AML-193 (cell line): ENCODE measurements around the gene IL22RA2.
"Not testable (repeated sequence)": the region's sequence is repeated elsewhere in the genome, so short reads cannot be mapped to it uniquely, and the experiment has no call there.

Source experiments
- DNase-seq, 2 experiments: peaks; one replicate each; lab custom pipeline; 2025; lab: John Stamatoyannopoulos, UW

IL22RA2 gene, protein sequence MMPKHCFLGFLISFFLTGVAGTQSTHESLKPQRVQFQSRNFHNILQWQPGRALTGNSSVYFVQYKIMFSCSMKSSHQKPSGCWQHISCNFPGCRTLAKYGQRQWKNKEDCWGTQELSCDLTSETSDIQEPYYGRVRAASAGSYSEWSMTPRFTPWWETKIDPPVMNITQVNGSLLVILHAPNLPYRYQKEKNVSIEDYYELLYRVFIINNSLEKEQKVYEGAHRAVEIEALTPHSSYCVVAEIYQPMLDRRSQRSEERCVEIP

DNA sequence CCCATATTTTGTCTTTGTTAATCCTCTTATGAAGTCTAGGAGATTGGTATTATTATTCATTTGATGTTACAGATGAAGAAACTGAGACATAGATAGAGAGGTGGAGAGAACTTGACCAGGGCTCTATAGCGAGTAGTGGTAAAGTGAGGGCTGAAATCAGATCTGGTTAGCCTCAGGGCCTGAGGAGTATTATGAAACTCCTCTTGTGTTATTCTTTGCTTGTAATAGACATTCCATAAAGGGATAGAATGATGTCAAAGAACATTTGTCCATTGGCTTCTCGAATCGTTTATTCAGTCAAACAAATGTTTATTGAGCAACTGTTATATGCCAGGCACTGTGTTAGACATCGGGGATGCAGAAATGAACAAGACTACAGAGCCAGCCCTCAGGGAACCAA lies at the start of gene IL22RA2:
Gene IL22RA2, minus strand, starts transcription at position 144 of the 400 bp plus-strand sequence. CDS start 11,895 bp downstream, outside the sequence.
- DNase-seq = no peak

DNA sequence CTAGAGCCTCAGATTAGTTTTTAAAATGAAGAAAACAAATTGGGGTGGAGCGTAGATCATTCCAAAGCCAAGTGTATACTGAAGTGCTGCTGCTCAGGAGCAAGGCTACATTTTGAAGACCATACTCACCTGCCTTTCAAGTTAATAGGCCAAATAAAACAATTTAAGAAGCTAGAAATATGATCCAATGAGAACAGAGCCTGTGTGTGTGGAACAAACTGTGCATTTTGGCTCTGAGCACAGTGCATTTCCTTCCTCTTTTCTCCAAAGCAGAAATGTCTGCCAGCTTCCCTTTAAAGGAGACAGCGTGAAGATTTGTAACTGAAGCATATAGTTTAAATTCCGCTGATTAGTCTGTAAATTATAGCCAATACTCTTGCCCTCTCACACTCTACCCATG lies 48.9 kb upstream of the IL22RA2 start:
- DNase-seq = peak; percentile 94 to 98

DNA sequence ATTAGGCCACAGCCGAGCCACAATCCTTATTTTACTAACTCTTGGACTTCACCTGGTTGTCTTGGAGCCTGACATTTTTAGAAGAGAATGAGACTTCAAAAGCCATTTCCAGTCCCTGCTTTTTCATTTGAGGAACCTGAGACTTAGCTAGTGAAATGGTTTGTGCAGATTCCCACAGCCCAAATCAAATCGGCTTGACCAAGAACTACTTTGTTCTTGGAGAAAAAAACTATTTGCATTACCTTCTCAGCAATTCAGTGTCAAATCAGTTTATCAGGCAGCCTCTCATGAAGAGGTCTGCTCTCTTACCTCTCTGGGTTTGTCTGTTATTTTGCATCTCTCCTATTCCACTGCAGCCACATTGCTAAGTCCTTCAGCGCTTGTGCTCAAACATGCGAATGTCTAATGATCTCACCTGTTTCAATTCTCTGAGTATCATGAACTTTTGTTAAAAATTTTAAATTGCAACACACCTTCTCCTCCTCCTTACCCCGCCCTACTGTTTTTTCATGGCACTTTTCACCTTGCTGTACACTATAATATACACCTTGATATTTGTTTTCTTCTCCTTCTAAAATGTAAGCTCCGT lies 46.3 kb upstream of the IL22RA2 start:
- DNase-seq = no peak

DNA sequence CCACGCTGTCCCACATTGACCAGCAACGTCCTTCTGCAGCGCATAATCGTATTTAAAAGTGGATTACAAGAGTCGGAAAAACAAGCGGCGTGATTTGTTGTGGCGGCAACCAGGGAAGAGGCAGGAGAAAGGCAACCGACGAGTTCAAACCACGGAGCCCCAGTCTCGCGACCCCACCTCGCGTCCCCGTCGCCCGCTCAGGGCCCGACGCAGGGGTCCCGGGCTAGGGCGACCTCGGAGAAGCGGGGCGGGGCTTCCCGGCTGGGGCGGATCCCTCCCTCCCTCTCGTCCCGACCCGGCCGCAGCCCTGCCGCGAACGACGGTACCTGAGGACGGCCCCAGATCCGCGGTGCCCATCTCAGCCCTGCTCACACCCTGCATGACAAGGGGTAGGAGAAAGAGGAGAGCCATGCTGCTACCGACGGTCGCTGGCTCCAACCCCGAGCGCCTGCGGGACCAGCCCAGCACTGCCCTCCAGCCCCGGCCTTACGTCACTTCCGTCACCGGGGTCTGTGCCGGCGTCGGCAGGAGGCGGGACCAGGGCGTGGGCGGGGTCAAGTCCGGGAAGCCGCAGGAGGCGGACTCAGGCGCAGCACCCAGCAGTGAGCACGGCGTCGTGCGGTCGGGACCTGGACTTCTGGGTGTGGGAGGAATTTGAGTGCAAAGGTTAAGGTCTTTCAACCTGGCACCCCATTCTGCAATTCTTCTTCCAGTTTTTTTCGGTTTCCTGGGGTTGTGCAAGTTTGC lies 45.6 kb upstream of the IL22RA2 start, which contains the start of gene IFNGR1:
Gene IFNGR1, minus strand, starts transcription at position 469 of the 747 bp plus-strand sequence. Its CDS starts 58 bp downstream, at position 411.
- DNase-seq = peak; percentile 97

DNA sequence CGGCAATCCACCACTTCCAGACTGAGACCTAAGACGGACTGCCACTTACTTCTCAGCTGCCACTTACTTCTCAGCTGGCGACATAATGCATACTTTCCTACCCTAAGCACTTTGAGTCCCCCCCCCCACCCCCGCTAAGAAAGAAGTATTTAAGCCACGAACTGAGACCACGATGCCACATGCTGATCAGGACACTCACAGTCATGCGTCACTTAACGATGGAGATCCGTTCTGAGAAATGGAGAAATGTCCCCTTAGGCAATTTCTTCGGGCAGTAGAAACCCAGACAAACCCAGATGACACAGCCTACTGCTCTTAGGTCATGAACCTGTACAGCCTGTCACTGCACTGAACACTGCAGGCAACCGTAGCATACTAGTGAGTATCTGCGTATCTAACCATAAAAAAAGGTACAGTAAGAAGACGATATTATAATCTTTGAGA lies 45.1 kb upstream of the IL22RA2 start:
- peak; percentile 88 to 91 for DNase-seq

DNA sequence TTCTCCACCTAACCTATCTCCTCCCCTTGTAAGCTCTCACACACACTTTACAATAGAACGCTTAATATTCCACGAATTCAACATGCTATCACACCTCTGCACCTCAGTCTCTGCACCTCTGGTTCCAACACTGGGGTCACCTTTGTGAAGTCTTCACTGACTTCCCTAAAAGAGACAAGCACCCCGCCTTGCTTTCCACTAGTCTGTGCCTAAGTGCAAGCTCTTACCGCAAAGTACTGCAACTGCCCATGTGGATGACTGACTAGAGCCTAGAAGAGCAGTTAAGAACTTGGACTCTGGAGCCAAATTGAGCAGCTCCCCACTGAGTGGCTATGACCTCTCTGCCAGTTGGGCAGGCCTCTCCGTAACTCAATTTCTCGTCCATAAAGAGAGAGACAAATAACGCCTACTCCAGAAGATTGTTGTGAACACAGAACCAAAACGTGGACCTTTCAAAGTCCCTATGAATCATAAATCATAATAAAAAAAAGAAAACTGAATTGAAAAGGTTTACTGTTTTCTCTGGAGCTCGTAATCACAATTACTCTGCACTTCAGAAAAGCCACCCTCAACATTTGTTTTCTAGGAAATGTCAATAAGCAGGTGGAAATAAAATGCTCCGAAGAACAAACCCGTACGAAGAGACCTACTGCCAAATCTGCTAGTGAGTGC lies 44.5 kb upstream of the IL22RA2 start:
- peak; percentile 96 to 98 for DNase-seq

DNA sequence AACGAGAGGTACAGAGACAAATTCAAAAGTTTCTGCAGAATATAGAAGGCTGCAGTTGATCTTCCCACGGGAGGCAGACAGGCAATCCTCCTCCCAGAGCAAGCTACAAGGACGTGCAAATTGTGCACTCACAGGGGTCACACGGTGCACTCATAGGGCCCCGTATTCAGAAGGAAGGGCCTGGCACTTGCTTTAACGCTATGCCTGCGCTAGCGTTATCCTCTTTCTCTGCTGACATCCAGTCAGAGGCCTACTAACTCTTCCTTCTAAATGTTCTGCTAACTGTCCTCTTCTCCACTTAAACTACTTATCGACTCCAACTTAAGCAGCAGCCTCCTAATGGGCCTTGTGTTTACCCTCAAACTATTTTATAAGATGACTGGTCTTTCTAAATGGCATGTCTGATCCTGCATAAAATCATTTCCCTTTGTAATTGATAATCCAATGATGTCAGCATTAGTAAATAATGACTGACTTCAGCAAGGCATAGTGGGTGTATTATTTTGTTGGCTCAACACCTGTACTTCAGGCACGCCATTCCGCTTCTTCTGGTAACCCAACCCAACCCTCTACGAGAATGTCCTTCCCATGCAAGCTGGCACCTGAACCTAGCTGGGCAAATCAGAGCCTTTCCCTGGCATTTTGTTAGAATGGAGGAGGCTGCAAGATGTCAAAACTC lies 43.6 kb upstream of the IL22RA2 start:
- peak in 1 of 2 experiments; percentile 17 for DNase-seq

DNA sequence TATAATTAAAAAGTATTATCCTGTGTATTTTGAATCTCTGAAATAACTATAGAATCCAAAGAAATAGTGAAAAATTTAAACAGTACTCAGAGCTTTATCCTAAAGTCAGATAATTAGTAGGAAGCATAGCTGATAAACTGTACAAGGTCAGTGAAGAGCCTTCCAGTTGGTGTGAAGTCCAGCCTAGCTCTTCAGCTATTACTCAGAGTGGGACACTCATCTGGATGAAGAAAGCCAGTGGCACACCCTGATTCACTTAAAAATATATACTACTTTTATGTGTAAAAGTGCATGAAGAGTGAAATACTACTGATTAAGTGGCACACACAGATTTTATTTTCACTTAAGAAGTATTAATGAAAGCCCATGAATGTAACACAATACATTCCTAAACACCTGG lies 42.7 kb upstream of the IL22RA2 start:
- DNase-seq = no peak

DNA sequence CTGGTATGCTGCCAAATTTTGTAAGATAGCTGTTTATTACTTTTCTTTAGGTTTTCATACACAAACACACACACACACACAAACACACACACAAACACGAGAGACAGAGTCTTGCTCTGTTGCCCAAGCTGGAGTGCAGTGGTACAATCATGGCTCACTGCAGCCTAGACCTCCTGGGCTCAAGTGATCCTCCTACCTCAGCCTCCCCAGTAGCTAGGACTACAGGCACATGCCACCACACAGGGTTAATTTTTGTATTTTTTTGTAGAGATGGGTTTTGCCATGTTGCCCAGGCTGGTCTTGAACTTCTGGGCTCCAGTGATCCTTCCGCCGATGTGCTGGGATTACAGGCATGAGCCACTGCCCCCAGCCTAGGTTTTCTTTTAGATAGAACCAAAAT lies 42.2 kb upstream of the IL22RA2 start:
- not testable (repeated sequence) for DNase-seq

DNA sequence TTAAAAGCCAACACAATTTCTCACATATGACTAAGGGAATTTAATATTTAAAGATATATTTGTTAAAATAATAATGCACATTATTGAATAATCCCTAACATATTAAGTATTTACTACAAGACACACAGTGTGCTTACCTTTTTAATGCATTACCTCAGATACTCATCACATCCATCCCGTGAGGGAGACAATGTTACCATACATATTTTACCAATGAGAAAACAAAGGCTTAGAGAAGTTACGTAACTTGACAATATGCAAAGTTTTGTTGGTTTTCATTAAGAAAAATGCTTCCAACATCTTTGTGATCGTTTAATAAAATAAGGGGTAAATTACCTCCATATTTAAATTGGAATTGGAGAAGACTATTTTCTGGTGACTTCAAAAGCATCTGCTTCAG lies 41.5 kb upstream of the IL22RA2 start:
- no peak for DNase-seq

DNA sequence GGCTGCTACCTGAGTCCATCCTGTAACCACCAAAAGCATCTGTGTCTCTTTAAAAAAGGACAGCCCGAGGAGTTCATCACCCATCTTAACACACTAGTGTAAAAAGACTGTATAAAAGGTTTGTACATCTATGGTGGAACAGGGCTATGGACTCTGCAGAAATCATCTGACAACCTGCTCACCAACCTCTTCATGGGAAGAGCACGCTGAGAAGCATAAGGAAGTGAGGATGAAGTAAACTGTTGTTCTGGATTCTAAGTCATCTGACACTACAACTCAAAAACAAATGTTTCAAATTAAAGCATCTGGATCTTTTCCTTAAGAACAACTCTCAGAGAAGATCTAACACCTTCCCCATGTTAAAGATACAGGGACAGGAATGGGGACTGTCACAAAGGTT lies 40.4 kb upstream of the IL22RA2 start:
- DNase-seq = no peak

DNA sequence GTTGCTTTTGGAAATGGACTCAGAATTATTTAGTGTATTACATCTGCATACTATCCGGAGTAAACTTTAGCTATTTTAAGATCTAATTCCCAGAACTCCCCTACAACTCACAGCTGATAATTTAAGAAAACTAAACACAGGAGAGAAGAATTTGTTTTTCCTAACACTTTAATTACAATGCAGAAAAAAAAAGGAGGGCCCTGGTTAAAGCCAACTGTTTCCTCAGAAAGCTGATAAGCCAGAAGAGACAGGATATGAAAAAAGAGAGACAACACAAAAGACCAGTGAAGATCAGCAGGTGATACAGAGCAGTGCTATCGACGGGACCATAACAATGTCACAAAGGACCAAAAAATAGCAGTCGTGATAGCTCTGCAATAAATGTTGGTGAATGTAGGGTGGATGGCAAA lies 39.9 kb upstream of the IL22RA2 start:
- no peak for DNase-seq

DNA sequence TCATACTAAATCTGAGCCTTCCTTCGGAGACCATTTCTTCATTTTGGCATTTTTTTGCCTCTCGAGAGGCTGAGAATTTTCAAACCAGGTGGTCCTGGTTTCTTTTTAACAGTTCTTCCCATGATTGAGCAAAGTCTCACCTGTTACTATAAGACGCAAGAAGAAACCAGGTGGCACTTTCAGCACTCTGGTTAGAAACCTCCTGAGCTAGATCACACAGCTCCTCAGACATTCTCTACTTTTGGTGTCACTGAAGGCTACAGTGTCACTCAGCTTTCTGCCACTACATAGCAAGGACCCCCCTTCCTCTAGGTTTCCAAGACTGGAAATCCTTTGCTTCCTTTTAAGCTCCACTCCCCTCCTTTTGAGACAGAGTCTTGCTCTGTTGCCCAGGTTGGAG lies 38.5 kb upstream of the IL22RA2 start:
- DNase-seq = no peak

DNA sequence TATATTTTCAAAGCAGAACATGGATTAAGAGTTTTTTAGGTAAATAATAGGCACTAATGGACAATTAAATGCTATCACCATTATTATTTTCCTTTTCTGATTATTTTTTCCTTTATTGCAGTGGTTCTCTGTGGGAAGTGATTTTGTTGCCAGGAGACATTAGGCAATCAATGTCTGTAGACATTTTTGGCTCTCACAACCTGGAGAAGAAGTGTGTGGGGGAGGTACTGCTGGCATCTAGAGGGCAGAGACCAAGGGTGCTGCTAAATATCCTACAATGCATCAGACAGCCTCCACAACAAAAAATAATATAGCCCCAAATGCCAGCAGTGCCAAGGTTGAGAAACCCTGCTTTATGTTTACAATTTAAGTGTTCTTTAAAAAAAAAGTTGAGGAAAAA lies 37.5 kb upstream of the IL22RA2 start:
- DNase-seq = peak; percentile 47 to 56

DNA sequence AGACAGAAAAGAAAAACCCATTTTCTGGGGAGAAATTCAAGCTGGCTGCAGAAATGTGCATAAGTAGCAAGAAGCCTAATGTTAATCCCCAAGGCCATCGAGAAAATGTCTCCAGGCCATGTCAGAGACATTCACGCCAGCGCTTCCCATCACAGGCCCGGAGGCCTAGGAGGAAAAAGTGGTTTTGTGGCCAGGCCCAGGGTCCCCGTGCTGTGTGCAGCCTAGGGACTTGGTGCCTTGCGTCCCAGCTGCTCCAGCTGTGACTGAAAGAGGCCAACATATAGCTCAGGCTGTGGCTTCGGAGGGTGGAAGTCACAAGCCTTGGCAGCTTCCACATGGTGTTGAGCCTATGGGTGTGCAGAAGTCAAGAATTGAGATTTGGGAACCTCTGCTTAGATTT lies 34.8 kb upstream of the IL22RA2 start:
- no peak for DNase-seq

DNA sequence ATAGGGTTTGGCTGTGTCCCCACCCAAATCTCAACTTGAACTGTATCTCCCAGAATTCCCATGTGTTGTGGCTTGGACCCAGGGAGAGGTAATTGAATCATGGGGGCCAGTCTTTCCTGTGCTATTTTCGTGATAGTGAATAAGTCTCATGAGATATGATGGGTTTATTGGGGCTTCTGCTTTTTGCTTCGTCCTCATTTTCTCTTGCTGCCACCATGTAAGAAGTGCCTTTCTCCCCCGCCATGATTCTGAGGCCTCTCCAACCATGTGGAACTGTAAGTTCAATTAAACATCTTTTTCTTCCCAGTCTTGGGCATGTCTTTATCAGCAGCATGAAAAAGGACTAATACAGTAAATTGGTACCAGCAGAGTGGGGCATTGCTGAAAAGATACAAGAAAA lies 34.0 kb upstream of the IL22RA2 start:
- DNase-seq = not testable (repeated sequence)

DNA sequence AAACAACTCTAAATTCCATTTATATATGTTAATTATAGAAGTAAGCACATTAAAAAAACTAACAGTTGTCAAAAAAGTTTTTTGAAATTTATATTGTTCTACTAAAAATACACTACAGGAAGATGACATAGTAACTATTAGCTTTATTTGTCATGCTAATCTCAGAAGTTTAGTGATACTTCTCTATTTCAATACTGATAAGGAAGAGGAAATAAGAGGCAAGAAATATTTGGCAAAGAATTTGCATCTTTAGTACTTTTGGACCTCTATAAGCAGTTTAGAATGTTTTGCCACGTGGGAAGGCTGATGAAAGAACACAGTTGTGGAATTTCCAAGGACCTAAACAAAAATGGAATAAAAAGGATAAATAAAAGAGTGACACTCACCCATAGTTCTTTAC lies 33.1 kb upstream of the IL22RA2 start:
- DNase-seq = no peak

DNA sequence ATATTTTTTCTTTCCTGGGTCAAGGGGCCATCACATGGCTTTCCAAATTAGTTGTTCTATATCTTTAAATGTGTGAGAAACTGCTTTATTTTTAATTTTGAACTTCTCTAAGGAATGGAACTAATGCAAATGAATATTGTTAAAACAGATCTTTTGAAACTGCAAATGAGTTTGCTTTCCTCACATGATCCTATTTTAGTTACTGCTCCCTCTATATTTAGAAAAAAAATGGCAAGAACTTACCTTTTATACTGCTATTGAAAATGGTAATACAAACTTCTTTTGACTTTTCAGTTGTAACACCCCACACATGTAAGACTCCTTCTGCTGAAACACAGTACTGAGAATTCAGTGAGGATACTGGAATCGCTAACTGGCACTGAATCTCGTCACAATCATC lies 29.8 kb upstream of the IL22RA2 start:
- DNase-seq = no peak

DNA sequence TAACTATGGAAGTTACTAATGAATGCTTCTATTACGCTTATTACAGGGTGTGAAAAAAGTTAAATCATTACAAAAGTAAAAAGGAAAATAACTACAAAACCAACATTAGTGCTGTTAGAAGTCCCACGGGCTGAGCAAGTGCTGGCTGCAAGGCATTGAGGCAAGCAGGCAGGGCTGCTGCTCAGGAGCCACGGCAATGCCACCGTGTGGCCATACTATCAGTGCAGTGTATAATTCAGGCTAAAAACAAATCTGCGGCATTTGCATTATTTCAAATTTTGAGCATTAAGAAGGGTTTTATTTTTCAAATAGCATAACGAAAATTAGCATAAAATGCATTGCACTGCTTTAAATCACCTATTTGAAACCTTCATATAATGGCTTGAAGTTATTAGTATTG lies 28.6 kb upstream of the IL22RA2 start:
- peak in 1 of 2 experiments; percentile 30 for DNase-seq

DNA sequence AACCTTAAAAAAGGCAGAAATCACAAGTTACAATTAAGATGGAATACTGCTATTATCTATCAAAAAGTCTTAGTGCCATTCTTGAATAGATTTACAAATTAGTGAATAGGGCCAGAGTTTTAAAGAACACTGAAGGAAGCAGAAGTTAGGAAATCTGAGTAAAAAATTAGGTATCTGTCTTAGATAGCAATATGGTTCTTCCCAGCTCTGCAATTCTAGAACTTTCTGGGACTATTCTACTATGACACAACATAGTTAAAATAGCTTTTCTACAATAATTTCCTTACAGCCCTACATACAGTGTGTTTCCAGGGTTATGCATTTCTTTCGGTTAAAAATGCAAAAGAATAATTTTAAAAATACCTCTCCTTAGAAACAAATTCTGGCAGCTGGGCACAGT lies 27.6 kb upstream of the IL22RA2 start:
- DNase-seq = no peak

DNA sequence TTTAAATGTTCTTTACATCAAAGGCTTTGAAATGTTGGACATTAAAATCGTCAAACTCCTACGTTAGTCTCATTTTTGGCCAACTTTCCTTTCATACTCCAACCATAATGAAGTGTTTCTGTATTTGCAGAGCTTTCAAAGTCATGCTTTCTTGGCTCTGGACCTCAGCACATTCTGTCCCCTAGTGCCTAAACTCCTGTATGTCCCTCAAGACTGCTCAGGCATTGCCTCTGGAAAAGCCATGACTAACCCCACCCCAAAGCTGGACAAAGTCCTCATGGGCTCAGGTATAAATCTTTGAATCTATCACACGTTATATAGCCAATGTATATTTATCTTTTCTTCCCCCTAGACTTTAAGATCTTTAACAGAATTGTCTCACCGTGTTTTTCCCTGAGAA lies 26.8 kb upstream of the IL22RA2 start:
- DNase-seq = no peak
